Left lung (tissue), 10 donors: ENCODE measurements around the gene PLB1. TPM values are rescaled to one million over a fixed set of nuclear protein-coding genes. Genes with fewer than 3 reads are reported as not detected.
A peak's percentile ranks its signal among the peaks of the same experiment; 100 is the strongest.

Source experiments
- ATAC-seq: fragments of 200-7000 bp; cut with Tn5 transposase; one replicate; pipeline ENCODE4 v1.9.1; 2020; ENCODE audit warnings: moderate library complexity
- DNase-seq, 4 donors: peaks; one replicate each; pipeline ENCODE4 v3.0.0-alpha.2; 2013 to 2020
- H3K27ac ChIP-seq, 2 donors: fragments of 200-600 bp; sonication (generic) in 1 of 2; one replicate each; pipeline versions ENCODE4 v1.5.0 to v1.8.0; 2020 to 2021
- H3K27me3 ChIP-seq, 2 donors: fragments of 200-600 bp; sonication (generic) in 1 of 2; one replicate each; pipeline versions ENCODE4 v1.5.0 to v1.8.0; 2020 to 2021
- H3K36me3 ChIP-seq, 2 donors: fragments of 200-600 bp; sonication (generic) in 1 of 2; one replicate each; pipeline versions ENCODE4 v1.5.0 to v1.8.0; 2020 to 2021
- H3K4me1 ChIP-seq, 2 donors: fragments of 200-600 bp; one replicate each; pipeline ENCODE4 v1.8.0; 2021
- H3K4me3 ChIP-seq, 2 donors: fragments of 200-600 bp; sonication (generic) in 1 of 2; one replicate each; pipeline versions ENCODE4 v1.5.0 to v1.8.0; 2020 to 2021; ENCODE audit warnings: mild to moderate bottlenecking in 1 of 2
- H3K9me3 ChIP-seq, 2 donors: fragments of 200-600 bp; sonication (generic) in 1 of 2; one replicate each; pipeline versions ENCODE4 v1.5.0 to v1.8.0; 2020 to 2021
- intact Hi-C, 2 donors: fragments of 100-400 bp; cut with DNase I; formaldehyde crosslinking; loops; one replicate each; pipeline versions ENCODE4 v1.11.2 to v1.14.2; 2022
- polyA plus RNA-seq, 6 donors: library from polyadenylated mRNA; unstranded; fragments of 120-200 nt; gene quantifications; one replicate each; pipeline ENCODE4 v1.2.1, GENCODE V29; 2013; ENCODE audit not compliant: insufficient read length in 6 of 6
- total RNA-seq, 2 donors: library from RNA; stranded (reverse); fragmentation: NEBNext Ultra II Directional; extraction: Animal tissue kit (Norgen Biotek cat#: 25700); gene quantifications; one replicate each; pipeline ENCODE4 v1.2.1, GENCODE V29; 2021
- TF ChIP-seq, protein P1 (sequence below), 2 donors: fragments of 200-600 bp; sonication (generic) in 1 of 2; IDR thresholded peaks; one replicate each; pipeline versions ENCODE4 v1.5.0 to v1.8.0; 2021; ENCODE audit warnings: antibody characterized with exemption in 2 of 2
- donor health status: DM: no; HTN: yes; CAD: no.
- donor health status: DM: no; HTN: no; CAD: no.

PLB1 gene
- total and polyA plus RNA-seq, 8 donors, result 0.94 to 6.8 (median 1.9) TPM

GRCh38 chr2:28678944-28679343, 183.1 kb downstream of the PLB1 start:
- peaks cover 10 to 26% of the 10 kb centered on the region in 2 donors for H3K4me1 ChIP-seq
- TF ChIP-seq, protein P1, sequence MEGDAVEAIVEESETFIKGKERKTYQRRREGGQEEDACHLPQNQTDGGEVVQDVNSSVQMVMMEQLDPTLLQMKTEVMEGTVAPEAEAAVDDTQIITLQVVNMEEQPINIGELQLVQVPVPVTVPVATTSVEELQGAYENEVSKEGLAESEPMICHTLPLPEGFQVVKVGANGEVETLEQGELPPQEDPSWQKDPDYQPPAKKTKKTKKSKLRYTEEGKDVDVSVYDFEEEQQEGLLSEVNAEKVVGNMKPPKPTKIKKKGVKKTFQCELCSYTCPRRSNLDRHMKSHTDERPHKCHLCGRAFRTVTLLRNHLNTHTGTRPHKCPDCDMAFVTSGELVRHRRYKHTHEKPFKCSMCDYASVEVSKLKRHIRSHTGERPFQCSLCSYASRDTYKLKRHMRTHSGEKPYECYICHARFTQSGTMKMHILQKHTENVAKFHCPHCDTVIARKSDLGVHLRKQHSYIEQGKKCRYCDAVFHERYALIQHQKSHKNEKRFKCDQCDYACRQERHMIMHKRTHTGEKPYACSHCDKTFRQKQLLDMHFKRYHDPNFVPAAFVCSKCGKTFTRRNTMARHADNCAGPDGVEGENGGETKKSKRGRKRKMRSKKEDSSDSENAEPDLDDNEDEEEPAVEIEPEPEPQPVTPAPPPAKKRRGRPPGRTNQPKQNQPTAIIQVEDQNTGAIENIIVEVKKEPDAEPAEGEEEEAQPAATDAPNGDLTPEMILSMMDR (IDR thresholded peaks at IDR 0.05), result no peak
- H3K36me3 ChIP-seq, result no peaks in the 10 kb centered on the region
- H3K27me3 ChIP-seq, result no peaks in the 10 kb centered on the region
- no peaks in the 10 kb centered on the region for H3K9me3 ChIP-seq
- intact Hi-C loops, result no loop called here
- ATAC-seq (no peak), DNase-seq (no peak)
- H3K4me3 ChIP-seq, result no peak overlapping the region
- no peak overlapping the region for H3K27ac ChIP-seq

DNA sequence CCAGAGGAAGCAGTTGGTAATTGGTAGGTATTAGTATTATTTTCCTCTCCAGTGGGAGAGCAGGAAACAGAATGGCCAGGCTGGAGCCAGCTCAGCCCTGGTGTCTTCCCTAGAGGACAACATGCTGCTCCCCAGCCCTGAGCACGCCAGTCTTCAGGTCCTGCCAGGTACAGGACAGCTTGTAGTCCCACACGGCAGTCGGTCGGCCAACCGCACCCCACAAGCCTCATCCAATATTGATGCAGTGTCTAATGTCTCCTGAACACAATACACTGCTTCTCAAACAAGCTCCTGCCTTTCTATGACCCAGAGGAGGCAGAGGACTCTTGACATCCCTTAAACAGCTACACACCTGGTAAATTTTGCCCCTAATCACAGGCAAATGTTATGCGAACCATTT, 184.8 kb downstream of the PLB1 start:
- H3K27me3 ChIP-seq, result no peaks in the 10 kb centered on the region
- peaks cover 10 to 26% of the 10 kb centered on the region in 2 donors for H3K4me1 ChIP-seq
- no peak for ATAC-seq
- intact Hi-C loops, result no loop called here
- peak overlapping the region in 1 of 2 donors; percentile 23 for H3K27ac ChIP-seq
- no peaks in the 10 kb centered on the region for H3K36me3 ChIP-seq
- no peak overlapping the region for H3K4me3 ChIP-seq
- TF ChIP-seq, protein P1 (IDR thresholded peaks at IDR 0.05), result no peak
- no peaks in the 10 kb centered on the region for H3K9me3 ChIP-seq
- no peak for DNase-seq

DNA sequence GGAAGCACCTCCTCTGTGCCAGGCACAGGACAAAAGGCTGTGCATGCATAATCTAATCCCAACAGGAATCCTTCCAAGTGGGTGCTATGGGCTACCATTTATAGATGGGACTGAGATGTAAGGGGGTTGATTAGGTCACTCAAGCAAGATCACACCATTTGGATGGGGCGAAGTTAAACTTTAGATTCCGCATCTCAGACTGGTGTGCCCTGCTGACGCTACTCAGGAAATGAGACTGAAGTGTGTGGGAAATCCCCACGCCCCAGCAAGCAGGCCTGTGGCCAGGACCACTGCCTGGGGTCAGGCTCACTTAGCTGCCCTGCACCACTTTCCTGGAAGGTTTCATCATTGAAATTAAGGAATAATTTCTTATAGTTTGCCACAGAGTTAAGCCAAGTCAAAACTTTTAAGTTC, 185.3 kb downstream of the PLB1 start:
- H3K4me3 ChIP-seq, result no peak overlapping the region
- H3K27ac ChIP-seq, result peak overlapping the region in 1 of 2 donors; percentile 23
- no peaks in the 10 kb centered on the region for H3K27me3 ChIP-seq
- H3K36me3 ChIP-seq, result no peaks in the 10 kb centered on the region
- peak in 1 of 4 donors; percentile 52 for DNase-seq
- TF ChIP-seq, protein P1 (IDR thresholded peaks at IDR 0.05), result no peak
- peak; percentile 59 for ATAC-seq
- intact Hi-C loops, result no loop called here
- peaks cover 10 to 26% of the 10 kb centered on the region in 2 donors for H3K4me1 ChIP-seq
- no peaks in the 10 kb centered on the region for H3K9me3 ChIP-seq

- Histone ChIP-seq H3K4me3 (no peak overlapping the region), H3K27ac (no peak overlapping the region), H3K9me3 (no peaks in the 10 kb centered on the region), H3K4me1 (peaks cover 10 to 26% of the 10 kb centered on the region in 2 donors), H3K36me3 (no peaks in the 10 kb centered on the region), H3K27me3 (no peaks in the 10 kb centered on the region)
- TF ChIP-seq, protein P1 (IDR thresholded peaks at IDR 0.05), result no peak
- ATAC-seq, result no peak
- intact Hi-C loops, result no loop called here
- DNase-seq, result no peak
These were observed 185.7 kb downstream of the PLB1 start for GRCh38 chr2:28681606-28682005.

- no peak overlapping the region for H3K27ac ChIP-seq
- intact Hi-C loops, result no loop called here
These were observed 187.3 kb downstream of the PLB1 start for GRCh38 chr2:28683100-28683706.

More at GRCh38 chr2:28683100-28683706, 187.3 kb downstream of the PLB1 start:
- DNase-seq (peak; percentile 65 to 85 (median 79)), ATAC-seq (peak; percentile 78)
- Histone ChIP-seq H3K9me3 (no peaks in the 10 kb centered on the region), H3K27me3 (no peaks in the 10 kb centered on the region), H3K4me1 (peaks cover 10 to 26% of the 10 kb centered on the region in 2 donors), H3K36me3 (no peaks in the 10 kb centered on the region), H3K4me3 (no peak overlapping the region)
- TF ChIP-seq, protein P1 (IDR thresholded peaks at IDR 0.05), result no peak
